Epithelial cell of proximal tubule (primary cell): ENCODE measurements around the gene PIEZO2. TPM values are rescaled to one million over a fixed set of nuclear protein-coding genes. Genes with fewer than 3 reads are reported as not detected.

Experiments used
- DNase-seq: peaks from one replicate; pipeline ENCODE4 v3.0.0-alpha.2; 2011; ENCODE audit warnings: low read depth
- H3K4me3 ChIP-seq: 2 replicates; pipeline ENCODE4 v1.5.1; 2011; ENCODE audit warnings: low read depth, mild to moderate bottlenecking, low read length
- CTCF ChIP-seq: conservative IDR thresholded peaks from 2 replicates; pipeline ENCODE4 v1.5.1; 2012; ENCODE audit warnings: low read depth, mild to moderate bottlenecking, low read length
- total RNA-seq: library from RNA; depleted of rRNA; stranded (reverse); fragments of >200 nt; gene quantifications from 2 replicates; pipeline ENCODE4 v1.2.3, GENCODE V29; 2015

The PIEZO2 gene
- total RNA-seq, 1 donor from 2014 or later = 7.5 TPM

- no peak overlapping the region for H3K4me3 ChIP-seq
- DNase-seq = no peak
- TF ChIP-seq CTCF = no peak
Measured at GRCh38 chr18:10752382-10752781, 397.0 kb downstream of the PIEZO2 start.

GRCh38 chr18:10751653-10752052 lies 397.7 kb downstream of the PIEZO2 start:
- DNase-seq = no peak
- no peak for TF ChIP-seq CTCF

GRCh38 chr18:10750191-10751035 lies 399.0 kb downstream of the PIEZO2 start:
- no peak for DNase-seq

More at GRCh38 chr18:10751653-10752052, 397.7 kb downstream of the PIEZO2 start:
- H3K4me3 ChIP-seq = no peak overlapping the region

GRCh38 chr18:10748641-10749040 lies 400.7 kb downstream of the PIEZO2 start:
- no peak for DNase-seq
- TF ChIP-seq CTCF = no peak
- no peak overlapping the region for H3K4me3 ChIP-seq

More at GRCh38 chr18:10750191-10751035, 399.0 kb downstream of the PIEZO2 start:
- no peak overlapping the region for H3K4me3 ChIP-seq
- TF ChIP-seq CTCF = no peak

- DNase-seq = no peak
- H3K4me3 ChIP-seq = no peak overlapping the region
- no peak for TF ChIP-seq CTCF
Measured at GRCh38 chr18:10745971-10746370, 403.4 kb downstream of the PIEZO2 start.

GRCh38 chr18:10745219-10745618 lies 404.1 kb downstream of the PIEZO2 start:
- no peak for DNase-seq
- TF ChIP-seq CTCF = no peak
- H3K4me3 ChIP-seq = no peak overlapping the region

- no peak for DNase-seq
- H3K4me3 ChIP-seq = no peak overlapping the region
- no peak for TF ChIP-seq CTCF
Measured at GRCh38 chr18:10743766-10744165, 405.6 kb downstream of the PIEZO2 start.
